HepG2 (cell line): ENCODE results near the gene SLC38A2. TPM values are rescaled to one million over a fixed set of nuclear protein-coding genes. Genes with fewer than 3 reads are reported as not detected.

Source experiments
- ATAC-seq: fragments of 200-7000 bp; cut with Tn5 transposase; 3 replicates; pipeline ENCODE4 v1.9.1; 2020; ENCODE audit warnings: mild to moderate bottlenecking, moderate library complexity
- BruUV-seq: library from RNA; stranded (reverse); fragments of 400-500 nt; replicated peaks from 2 replicates; lab custom pipeline; 2021; lab: Mats Ljungman, UMichigan
- CTCF ChIA-PET: fragments of 300-600 bp; formaldehyde crosslinking; extraction: SDS; loops from one replicate; lab custom pipeline; 2021; ENCODE audit warnings: low total read pairs, inconsistent platforms, low intra/inter-chr PET ratio; lab: Yijun Ruan, JAX
- POLR2A ChIA-PET: fragments of 350-600 bp; sonication (Branson Sonifier 250); formaldehyde crosslinking; loops from one replicate; lab custom pipeline; 2020; ENCODE audit warnings: antibody characterized with exemption, inconsistent platforms; lab: Yijun Ruan, JAX
- DNase-seq: peaks from one replicate; pipeline ENCODE4 v3.0.0-alpha.2; 2015; ENCODE audit warnings: low spot score
- FAIRE-seq: peaks from 3 replicates; lab custom pipeline; 2011; peaks lifted over from hg19 to GRCh38; lab: Jason Lieb, UNC
- H2AFZ ChIP-seq: one replicate; pipeline ENCODE4 v1.6.1; 2011; ENCODE audit warnings: low read length, inconsistent platforms
- H3K27ac ChIP-seq: fragments of 300-600 bp; 3 replicates; pipeline ENCODE4 v1.8.0; 2011; ENCODE audit warnings: mixed run types, mild to moderate bottlenecking, mixed read lengths, low read length, inconsistent platforms; ENCODE audit not compliant: insufficient read depth; ENCODE audit errors: extremely low read length
- H3K27me3 ChIP-seq, 2 experiments: fragments of 200-600 bp in 1 of 2; 2 replicates in 1 of 2; 3 replicates in 1 of 2; pipeline versions ENCODE4 v1.6.0 to v1.8.0; 2011; ENCODE audit warnings: low read length in 2 of 2, mild to moderate bottlenecking in 2 of 2, moderate library complexity in 2 of 2, inconsistent platforms in 1 of 2; ENCODE audit not compliant: insufficient read depth in 2 of 2, control insufficient read depth in 1 of 2
- H3K36me3 ChIP-seq, 2 experiments: fragments of 200-600 bp in 1 of 2; replicated peaks in 1 of 2; 2 replicates in 1 of 2; 3 replicates in 1 of 2; pipeline versions ENCODE4 v1.5.1 to v1.8.0; 2011; ENCODE audit warnings: low read length in 2 of 2, inconsistent platforms in 1 of 2; ENCODE audit not compliant: insufficient read depth in 2 of 2, control insufficient read depth in 1 of 2
- H3K4me1 ChIP-seq: 2 replicates; pipeline ENCODE4 v1.5.1; 2012; ENCODE audit warnings: low read length, inconsistent platforms; ENCODE audit not compliant: insufficient read depth
- H3K4me2 ChIP-seq: 2 replicates; pipeline ENCODE4 v1.6.0; 2011; ENCODE audit warnings: low read depth, low read length, inconsistent platforms
- H3K4me3 ChIP-seq, 3 experiments: fragments of 200-600 bp in 1 of 3; sonication (generic), shearing (Covaris generic) in 1 of 3; replicated peaks in 1 of 3; 2 replicates each; pipeline ENCODE4 v1.5.1; 2011 to 2016; ENCODE audit warnings: low read length in 3 of 3, inconsistent platforms in 2 of 3, low read depth in 2 of 3, mild to moderate bottlenecking in 2 of 3, control low read depth in 1 of 3, mixed read lengths in 1 of 3; ENCODE audit not compliant: insufficient read depth in 1 of 3
- H3K79me2 ChIP-seq: one replicate; pipeline ENCODE4 v1.6.1; 2011; ENCODE audit warnings: low read length, inconsistent platforms; ENCODE audit not compliant: insufficient read depth
- H3K9ac ChIP-seq: 2 replicates; pipeline ENCODE4 v1.6.0; 2011; ENCODE audit warnings: mild to moderate bottlenecking, low read depth, low read length, inconsistent platforms; ENCODE audit not compliant: insufficient read depth
- H3K9me3 ChIP-seq: 2 replicates; pipeline ENCODE4 v1.5.1; 2012; ENCODE audit warnings: mild to moderate bottlenecking, low read length
- H4K20me1 ChIP-seq: 2 replicates; pipeline ENCODE4 v1.6.0; 2011; ENCODE audit warnings: inconsistent platforms, mild to moderate bottlenecking, low read length, moderate library complexity; ENCODE audit not compliant: insufficient read depth
- ASH2L ChIP-seq: fragments of 300-600, 200-600 bp; sonication (generic); IDR thresholded peaks from 2 replicates; pipeline ENCODE4 v1.7.0; 2017; ENCODE audit warnings: low read depth, mild to moderate bottlenecking, moderate library complexity, mixed read lengths, low read length; ENCODE audit not compliant: insufficient read length
- ATF7-NPFF ChIP-seq: sonication (generic); formaldehyde crosslinking; IDR thresholded peaks from 2 replicates; pipeline ENCODE4 v1.8.1; 2023; ENCODE audit warnings: mild to moderate bottlenecking, low read depth, missing genetic modification reagents, moderate library complexity
- ATRX ChIP-seq: sonication (generic); formaldehyde crosslinking; IDR thresholded peaks from 2 replicates; pipeline ENCODE4 v1.4.0; 2020; ENCODE audit warnings: missing genetic modification reagents, borderline replicate concordance
- EP300 ChIP-seq, 3 experiments: sonication (generic) in 1 of 3; formaldehyde crosslinking in 1 of 3; IDR thresholded peaks; 2 replicates each; pipeline versions ENCODE4 v1.5.1 to v1.6.1; 2011 to 2020; ENCODE audit warnings: low read depth in 2 of 3, low read length in 2 of 3, borderline replicate concordance in 1 of 3, improper control_type of control experiment in 1 of 3, mild to moderate bottlenecking in 1 of 3, missing genetic modification reagents in 1 of 3, moderate library complexity in 1 of 3
- FOXA3 ChIP-seq: IDR thresholded peaks from 2 replicates; pipeline ENCODE4 v1.6.1; 2016; ENCODE audit warnings: missing genetic modification reagents, missing compliant biosample characterization
- KAT8 ChIP-seq: IDR thresholded peaks from 2 replicates; pipeline ENCODE4 v1.6.1; 2016; ENCODE audit warnings: missing genetic modification reagents, missing compliant biosample characterization
- MAFK ChIP-seq, 2 experiments: IDR thresholded peaks in 1 of 2; conservative IDR thresholded peaks in 1 of 2; 2 replicates each; pipeline ENCODE4 v1.6.1; 2011; ENCODE audit warnings: improper control_type of control experiment in 2 of 2, low read length in 2 of 2
- MAZ ChIP-seq, 2 experiments: sonication (generic) in 1 of 2; formaldehyde crosslinking in 1 of 2; IDR thresholded peaks; 2 replicates each; pipeline versions ENCODE4 v1.5.0 to v1.6.1; 2012 to 2020; ENCODE audit warnings: low read depth in 2 of 2, mild to moderate bottlenecking in 2 of 2, borderline replicate concordance in 1 of 2, improper control_type of control experiment in 1 of 2, low read length in 1 of 2, missing genetic modification reagents in 1 of 2, moderate library complexity in 1 of 2
- MED1 ChIP-seq: sonication (generic); formaldehyde crosslinking; IDR thresholded peaks from 2 replicates; pipeline ENCODE4 v1.4.0; 2020; ENCODE audit warnings: missing genetic modification reagents
- RBAK ChIP-seq: sonication (generic); formaldehyde crosslinking; IDR thresholded peaks from 2 replicates; pipeline ENCODE4 v1.5.1; 2020; ENCODE audit warnings: mild to moderate bottlenecking, missing genetic modification reagents
- SOX5 ChIP-seq: IDR thresholded peaks from 2 replicates; pipeline ENCODE4 v1.6.1; 2016; ENCODE audit warnings: borderline replicate concordance
- STAG1 ChIP-seq: sonication (generic); formaldehyde crosslinking; IDR thresholded peaks from 2 replicates; pipeline ENCODE4 v1.4.0; 2020; ENCODE audit warnings: missing genetic modification reagents
- YEATS2 ChIP-seq: sonication (generic); formaldehyde crosslinking; IDR thresholded peaks from 2 replicates; pipeline ENCODE4 v1.4.0; 2020; ENCODE audit warnings: missing genetic modification reagents, borderline replicate concordance
- ZNF460 ChIP-seq: sonication (generic); formaldehyde crosslinking; IDR thresholded peaks from 2 replicates; pipeline ENCODE4 v1.5.1; 2020; ENCODE audit warnings: missing genetic modification reagents, mild to moderate bottlenecking, borderline replicate concordance
- ZNF513 ChIP-seq: sonication (generic); formaldehyde crosslinking; conservative IDR thresholded peaks from 2 replicates; pipeline ENCODE4 v1.5.0; 2020; ENCODE audit warnings: missing genetic modification reagents
- WGBS: methylation state at CpG from one replicate; pipeline ENCODE4 v1.1.6; 2017; ENCODE audit warnings: low lambda C conversion rate; 5-methylcytosine and 5-hydroxymethylcytosine counted together
- in situ Hi-C: cut with HindIII; loops from 2 replicates; pipeline ENCODE4 v1.10.0; 2017; ENCODE audit warnings: low pct_unique_long_range_greater_than_20kb; ENCODE audit not compliant: extremely low pct_ligation_motif_present
- intact Hi-C: fragments of 100-400 bp; cut with micrococcal nuclease; formaldehyde crosslinking; loops from one replicate; pipeline ENCODE4 v1.10.0; 2022; ENCODE audit not compliant: unreplicated experiment
- polyA plus RNA-seq, 8 experiments: library from polyadenylated mRNA; depleted of rRNA in 3 of 8; stranded (reverse) in 7 of 8; unstranded in 1 of 8; fragments of >200 nt; fragmentation: Illumina TruSeq in 4 of 8; extraction: Trizol in 4 of 8; gene quantifications; 2 replicates each; pipeline versions ENCODE4 v1.2.1 to v1.2.3, GENCODE V29; 2011 to 2016; ENCODE audit warnings: low read depth in 4 of 8, missing spikeins in 1 of 8, mixed read lengths in 1 of 8; ENCODE audit not compliant: insufficient read depth in 1 of 8
- total RNA-seq, 5 experiments: library from RNA; depleted of rRNA; stranded (reverse); fragments of >200 nt; fragmentation: Illumina TruSeq; extraction: Trizol; gene quantifications; 2 replicates each; pipeline ENCODE4 v1.2.3, GENCODE V29; 2016; ENCODE audit warnings: low read depth in 1 of 5

SLC38A2 gene
- total and polyA plus RNA-seq, 2 of the 13 experiments (the other 11 are each of a cell fraction or from before 2014, with no cell fraction given) = 368 to 880 TPM

GRCh38 chr12:46402941-46403718, 30.6 kb upstream of the SLC38A2 start (continued):
- TF ChIP-seq SOX5 (CRISPR knock-in tag) (peak; percentile 28; the same call in 1 of the 2 replicates), YEATS2 (CRISPR knock-in tag) (no peak), ATRX (CRISPR knock-in tag) (no peak), MED1 (CRISPR knock-in tag) (peak; percentile 54; the same call in 1 of the 2 replicates), ATF7-NPFF (CRISPR knock-in tag) (no peak), MAFK (conservative IDR thresholded peaks at IDR 0.05 in 1 of 2, IDR thresholded peaks at IDR 0.05 in 1 of 2; ENCODE audit: low read length in 2 of 2) (peak in 1 of 2 experiments; percentile 16; a peak in 1 of 4 replicates), EP300 (IDR thresholded peaks at IDR 0.05; ENCODE audit: low read depth in 2 of 2, low read length in 2 of 2) (0 out of 4 replicates have a peak, but pooled peaks of 1 of the 2 experiments have one; percentile 24), EP300 (CRISPR knock-in tag; IDR thresholded peaks at IDR 0.05; ENCODE audit: borderline replicate concordance) (no peak), ASH2L (no peak), FOXA3 (CRISPR knock-in tag) (peak; percentile 46; the same call in 1 of the 2 replicates), KAT8 (CRISPR knock-in tag) (0 out of 2 replicates have a peak, but pooled peaks have one; percentile 6)

- ATAC-seq = no peak
- intact Hi-C loops = no loop called here
Observed at GRCh38 chr12:46402451-46402850, 29.9 kb upstream of the SLC38A2 start.

More at GRCh38 chr12:46402451-46402850, 29.9 kb upstream of the SLC38A2 start:
- no peak overlapping the region for H3K4me3 ChIP-seq
- TF ChIP-seq ZNF460 (no peak), ASH2L (peak; percentile 0), ZNF513 (no peak), RBAK (CRISPR knock-in tag) (no peak), MAZ (IDR thresholded peaks at IDR 0.05; ENCODE audit: borderline replicate concordance, low read depth, low read length) (no peak), MAZ (CRISPR knock-in tag; IDR thresholded peaks at IDR 0.05; ENCODE audit: low read depth) (no peak), STAG1 (CRISPR knock-in tag) (no peak)
- WGBS = 100% methylated on average over 2 of the region's 2 CpGs
- no peaks in the 10 kb centered on the region for H4K20me1 ChIP-seq
- no peak overlapping the region for H3K27ac ChIP-seq
- no peaks in the 10 kb centered on the region for H3K27me3 ChIP-seq
- no peak for DNase-seq
- no peak for FAIRE-seq
- peaks cover 33% of the 10 kb centered on the region for H3K4me1 ChIP-seq
- POLR2A ChIA-PET = no interaction called here
- no peak overlapping the region for H2AFZ ChIP-seq
- no peak overlapping the region for H3K9ac ChIP-seq
- CTCF ChIA-PET = no interaction called here
- H3K36me3 ChIP-seq = no peaks in the 10 kb centered on the region
- no peaks in the 10 kb centered on the region for H3K9me3 ChIP-seq
- BruUV-seq = no TSS peak
- in situ Hi-C loops = no loop called here
- H3K79me2 ChIP-seq = no peaks in the 10 kb centered on the region
- peak overlapping the region; percentile 35; the same call in 1 of the 2 replicates for H3K4me2 ChIP-seq
